NCI-H146 treated with DMSO at 0.1 percent for 48 hours (cell line): ENCODE measurements around the gene SLC25A5.
A peak's percentile ranks its signal among the peaks of the same experiment; 100 is the strongest.
"Not testable (repeated sequence)": the region's sequence is repeated elsewhere in the genome, so short reads cannot be mapped to it uniquely, and the experiment has no call there.

Experiments used
- DNase-seq: peaks from one replicate; lab custom pipeline; 2025; ENCODE audit not compliant: unreplicated experiment; lab: John Stamatoyannopoulos, UW

The SLC25A5 gene

GRCh38 chrX:119502727-119503483 is 34.7 kb downstream of the SLC25A5 start:
- no peak for DNase-seq

DNA sequence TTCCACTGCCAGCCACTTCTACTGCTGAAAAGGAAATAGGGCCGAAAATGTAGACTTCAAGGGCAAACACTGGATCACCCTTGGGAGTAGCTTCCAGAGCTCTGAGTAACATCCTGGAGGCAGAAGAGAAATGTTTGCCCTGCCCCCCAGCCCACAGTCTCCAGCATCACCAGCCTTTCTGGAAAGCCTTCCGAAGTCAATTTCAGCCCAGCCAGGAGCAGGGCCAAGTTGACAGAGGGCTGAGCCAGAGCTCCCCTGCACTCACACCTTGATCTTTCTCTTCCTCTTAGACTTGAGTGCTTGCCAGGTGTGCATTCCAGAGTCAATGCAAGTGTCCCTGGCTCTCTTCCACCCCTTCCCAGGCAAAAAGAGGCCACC is 35.2 kb downstream of the SLC25A5 start:
- no peak for DNase-seq

GRCh38 chrX:119505145-119505544 is 36.9 kb downstream of the SLC25A5 start:
- not testable (repeated sequence) for DNase-seq

DNA sequence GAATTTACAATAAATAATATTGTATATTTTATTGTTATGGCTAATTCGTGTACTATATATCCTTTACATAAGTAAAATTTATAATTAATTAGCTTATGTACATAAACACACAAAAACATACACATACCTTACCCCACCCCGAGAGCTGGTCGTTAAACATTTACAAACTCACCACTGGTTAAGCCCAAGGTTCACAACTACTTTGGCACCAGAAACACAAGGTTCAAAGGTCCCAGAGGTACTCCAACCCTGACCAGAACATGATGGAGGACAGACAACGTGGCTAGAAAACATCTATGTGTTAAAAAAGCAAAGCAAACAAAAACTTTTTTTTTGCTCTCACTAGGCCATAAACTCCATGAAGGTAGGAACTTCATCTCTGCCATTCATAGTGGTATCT is 37.7 kb downstream of the SLC25A5 start:
- DNase-seq, result no peak

GRCh38 chrX:119507206-119507605 is 39.0 kb downstream of the SLC25A5 start:
- no peak for DNase-seq

GRCh38 chrX:119512146-119512800 is 44.0 kb downstream of the SLC25A5 start:
- peak; percentile 51 for DNase-seq

- DNase-seq, result peak; percentile 31
Measured at GRCh38 chrX:119516157-119516702, 48.0 kb downstream of the SLC25A5 start.

- no peak for DNase-seq
Measured at GRCh38 chrX:119518371-119518770, 50.1 kb downstream of the SLC25A5 start.
